ENCODE measurements around the gene ARFGEF2.

ARFGEF2 gene

GRCh38 chr20:48921168-48921882 is at the start of gene ARFGEF2:
ARFGEF2 (plus strand) TSS chr20:48921711; CDS start chr20:48921890, 179 bp downstream.
- peak within 1 kb of the TSS; percentile 75 for H3K27ac ChIP-seq
- TF ChIP-seq ZFX (IDR thresholded peaks at IDR 0.05; ENCODE audit: borderline replicate concordance): no peak
- TF ChIP-seq CTCF (IDR thresholded peaks at IDR 0.05): no peak; the same call in 1 of the 2 replicates

GRCh38 chr20:48875233-48875913 is 46.1 kb upstream of the ARFGEF2 start:
- no peak overlapping the region for H3K27ac ChIP-seq
- TF ChIP-seq ZFX (IDR thresholded peaks at IDR 0.05; ENCODE audit: borderline replicate concordance) (no peak), CTCF (IDR thresholded peaks at IDR 0.05) (no peak)

- TF ChIP-seq CTCF (IDR thresholded peaks at IDR 0.05): no peak
- no peak for TF ChIP-seq ZFX (IDR thresholded peaks at IDR 0.05; ENCODE audit: borderline replicate concordance)
- no peak overlapping the region for H3K27ac ChIP-seq
Observed at GRCh38 chr20:48875914-48876240, 45.6 kb upstream of the ARFGEF2 start.

GRCh38 chr20:48877304-48877703 is 44.2 kb upstream of the ARFGEF2 start:
- TF ChIP-seq ZFX (IDR thresholded peaks at IDR 0.05; ENCODE audit: borderline replicate concordance): no peak
- no peak for TF ChIP-seq CTCF (IDR thresholded peaks at IDR 0.05)
- no peak overlapping the region for H3K27ac ChIP-seq

- no peak for TF ChIP-seq ZFX (IDR thresholded peaks at IDR 0.05; ENCODE audit: borderline replicate concordance)
- no peak for TF ChIP-seq CTCF (IDR thresholded peaks at IDR 0.05)
- no peak overlapping the region for H3K27ac ChIP-seq
Observed at GRCh38 chr20:48878534-48879248, 42.8 kb upstream of the ARFGEF2 start.

GRCh38 chr20:48879612-48880245 is 41.8 kb upstream of the ARFGEF2 start:
- H3K27ac ChIP-seq: no peak overlapping the region

More at GRCh38 chr20:48879612-48880245, 41.8 kb upstream of the ARFGEF2 start:
- no peak for TF ChIP-seq ZFX (IDR thresholded peaks at IDR 0.05; ENCODE audit: borderline replicate concordance)
- TF ChIP-seq CTCF (IDR thresholded peaks at IDR 0.05): no peak
